UCSD-AML1 (cell line): ENCODE data around the gene ATP10A.

ENCODE experiments used
- DNase-seq: peaks from one replicate; lab custom pipeline; 2025; ENCODE audit not compliant: unreplicated experiment; lab: John Stamatoyannopoulos, UW

Gene ATP10A

GRCh38 chr15:25687276-25687675 lies 175.9 kb downstream of the ATP10A start:
- no peak for DNase-seq

GRCh38 chr15:25686780-25687179 lies 176.3 kb downstream of the ATP10A start:
- DNase-seq = no peak

GRCh38 chr15:25684521-25685431 lies 178.4 kb downstream of the ATP10A start:
- DNase-seq = no peak

GRCh38 chr15:25683911-25684310 lies 179.2 kb downstream of the ATP10A start:
- no peak for DNase-seq

GRCh38 chr15:25683415-25683814 lies 179.7 kb downstream of the ATP10A start:
- DNase-seq = no peak

- no peak for DNase-seq
Measured at GRCh38 chr15:25682340-25682739, 180.8 kb downstream of the ATP10A start.

GRCh38 chr15:25680686-25681025 lies 182.5 kb downstream of the ATP10A start:
- no peak for DNase-seq

- DNase-seq = no peak
Measured at GRCh38 chr15:25679964-25680685, 183.0 kb downstream of the ATP10A start.

GRCh38 chr15:25679492-25679891 lies 183.6 kb downstream of the ATP10A start:
- DNase-seq = no peak

GRCh38 chr15:25678500-25678855 lies 184.6 kb downstream of the ATP10A start:
- no peak for DNase-seq

- DNase-seq = no peak
Measured at GRCh38 chr15:25677719-25678499, 185.2 kb downstream of the ATP10A start.

- DNase-seq = no peak
Measured at GRCh38 chr15:25676070-25676469, 187.1 kb downstream of the ATP10A start.

GRCh38 chr15:25675396-25675795 lies 187.7 kb downstream of the ATP10A start:
- DNase-seq = no peak

- no peak for DNase-seq
Measured at GRCh38 chr15:25674913-25675312, 188.2 kb downstream of the ATP10A start.

GRCh38 chr15:25673972-25674371 lies 189.2 kb downstream of the ATP10A start:
- no peak for DNase-seq

- no peak for DNase-seq
Measured at GRCh38 chr15:25673351-25673750, 189.8 kb downstream of the ATP10A start.

- no peak for DNase-seq
Measured at GRCh38 chr15:25671132-25671531, 192.0 kb downstream of the ATP10A start.

GRCh38 chr15:25670621-25671020 lies 192.5 kb downstream of the ATP10A start:
- no peak for DNase-seq

- DNase-seq = no peak
Measured at GRCh38 chr15:25670025-25670554, 193.0 kb downstream of the ATP10A start.

GRCh38 chr15:25668901-25669300 lies 194.2 kb downstream of the ATP10A start:
- no peak for DNase-seq

- no peak for DNase-seq
Measured at GRCh38 chr15:25668236-25668795, 194.8 kb downstream of the ATP10A start.
